ENCODE measurements around the gene STK17A. TPM values are rescaled to one million over a fixed set of nuclear protein-coding genes. Genes with fewer than 3 reads are reported as not detected.

STK17A gene
- total and polyA plus RNA-seq, 2 of the 8 experiments (the other 6 are each of a cell fraction or from before 2014, with no cell fraction given): 2.2 to 12.2 TPM

DNA sequence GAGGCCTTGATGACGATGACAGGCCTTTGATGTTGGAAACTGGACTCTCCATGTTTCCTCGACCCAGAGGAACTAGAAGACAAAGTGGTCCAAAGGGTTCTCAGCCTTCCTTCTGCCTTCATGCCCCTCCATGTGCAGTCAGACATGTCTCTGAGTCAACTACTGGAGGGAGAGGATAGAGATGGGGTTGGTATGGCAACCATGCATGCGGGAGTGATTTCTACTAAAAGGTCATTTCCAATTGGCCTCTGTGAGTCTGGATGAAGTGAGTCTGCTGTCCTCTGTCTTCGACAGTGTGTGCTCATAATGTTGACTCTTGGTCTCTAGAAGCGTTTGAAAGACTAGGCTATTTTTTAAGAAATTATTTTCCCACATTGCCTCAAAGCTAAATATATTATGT, 29.2 kb downstream of the STK17A start:
- no peak for FAIRE-seq

More for the DNA sequence above, 29.2 kb downstream of the STK17A start:
- H2BK120ac ChIP-seq (replicated peaks; ENCODE audit: low read depth, low read length): no peak overlapping the region
- no peak overlapping the region for H3K23ac ChIP-seq (ENCODE audit: insufficient read length)
- H3K14ac ChIP-seq (ENCODE audit: insufficient read length): no peak overlapping the region
- no peak overlapping the region for H3K56ac ChIP-seq (replicated peaks; ENCODE audit: insufficient read length, low read depth, low read length)
- no peak overlapping the region for H3K18ac ChIP-seq (ENCODE audit: extremely low read depth, low read length)
- H2BK5ac ChIP-seq (ENCODE audit: low read depth, low read length): no peak overlapping the region
- 96% methylated on average over 5 of the region's 5 CpGs; no CpG with 5 or more reads in 1 of the 2 experiments for WGBS, 2 experiments (ENCODE audit: extremely low coverage in 1 of 2, insufficient coverage in 1 of 2, insufficient read length in 1 of 2, insufficient replicate concordance in 2 of 2, low coverage in 1 of 2, low lambda C conversion rate in 2 of 2, missing lambda C conversion rate in 1 of 2)
- no peak overlapping the region for H3K4ac ChIP-seq (replicated peaks; ENCODE audit: insufficient read length, low read depth, low read length)
- no peak for TF ChIP-seq SUZ12 (IDR thresholded peaks at IDR 0.05; ENCODE audit: low read length)
- TF ChIP-seq TEAD4 (IDR thresholded peaks at IDR 0.05; ENCODE audit: low read depth, low read length): no peak
- no peaks in the 10 kb centered on the region for H3K9me3 ChIP-seq (ENCODE audit: insufficient read depth in 2 of 2, low read depth in 1 of 2, low read length in 1 of 2)
- CTCF ChIA-PET (ENCODE audit: partially characterized antibody): interaction anchor here (1.0 kb wide), 1 partner anchor 30 kb away, joined by 4 read pairs; the partner anchor contains the start of gene STK17A
- no peak overlapping the region for H2BK15ac ChIP-seq (ENCODE audit: low read length)
- no peaks in the 10 kb centered on the region for H3K79me2 ChIP-seq (ENCODE audit: control insufficient read depth in 1 of 2, insufficient read depth in 2 of 2, low read length in 2 of 2)
- no peak overlapping the region for H3K9ac ChIP-seq (replicated peaks in 1 of 4; ENCODE audit: extremely low read depth in 1 of 4, low read depth in 3 of 4, low read length in 3 of 4)
- H2BK20ac ChIP-seq (ENCODE audit: low read length): no peak overlapping the region
- H4K8ac ChIP-seq (ENCODE audit: extremely low read depth, insufficient read depth, low read length): no peak overlapping the region
- no peak overlapping the region for H4K5ac ChIP-seq (ENCODE audit: insufficient read length, low read depth, low read length)
- H3K23me2 ChIP-seq (ENCODE audit: low read depth, low read length): no peaks in the 10 kb centered on the region
- H3K4me2 ChIP-seq (ENCODE audit: insufficient read depth in 1 of 2, low read depth in 2 of 2, low read length in 2 of 2): no peak overlapping the region
- peaks cover 0 to 3% of the 10 kb centered on the region in 2 experiments for H4K20me1 ChIP-seq (replicated peaks in 1 of 2; ENCODE audit: control insufficient read depth in 1 of 2, insufficient read depth in 2 of 2, low read length in 2 of 2)
- H2BK12ac ChIP-seq (ENCODE audit: low read depth, low read length): no peak overlapping the region
- H2AFZ ChIP-seq (ENCODE audit: low read length): no peak overlapping the region
- H3K36me3 ChIP-seq (ENCODE audit: control insufficient read depth in 2 of 4, insufficient read depth in 4 of 4, low read length in 3 of 4): peaks cover 0 to 5% (median 2%) of the 10 kb centered on the region in 4 experiments; a peak in 2 of 8 replicates
- no peak overlapping the region for H3K4me3 ChIP-seq (ENCODE audit: extremely low read depth in 1 of 4, insufficient read depth in 2 of 4, low read depth in 3 of 4, low read length in 4 of 4)
- no peaks in the 10 kb centered on the region; a peak in 1 of 7 replicates for H3K4me1 ChIP-seq (replicated peaks in 1 of 4; ENCODE audit: control insufficient read depth in 3 of 4, insufficient read depth in 4 of 4, low read length in 3 of 4)
- no peak overlapping the region for H2AK5ac ChIP-seq (ENCODE audit: low read depth, low read length)
- H4K91ac ChIP-seq (replicated peaks; ENCODE audit: insufficient read length, low read length): no peak overlapping the region
- no peaks in the 10 kb centered on the region; a peak in 1 of 7 replicates for H3K27me3 ChIP-seq (replicated peaks in 1 of 4; ENCODE audit: control insufficient read depth in 3 of 4, extremely low read depth in 1 of 4, insufficient read depth in 3 of 4, low read length in 3 of 4)
- POLR2A ChIA-PET (ENCODE audit: partially characterized antibody): no interaction called here
- H3K27ac ChIP-seq (ENCODE audit: low read depth, low read length): no peak overlapping the region
- no peaks in the 10 kb centered on the region for H3K79me1 ChIP-seq (ENCODE audit: low read depth, low read length)
- DNase-seq (ENCODE audit: low read depth in 1 of 2, low spot score in 2 of 2): no peak
